MM.1S (cell line): ENCODE measurements around the gene CEBPE.

Source experiments
- DNase-seq: peaks from one replicate; pipeline ENCODE4 v3.0.0-alpha.2; 2015
- H2AFZ ChIP-seq: fragments of 300-600 bp; sonication (generic); 2 replicates; pipeline ENCODE4 v1.6.0; 2016; ENCODE audit warnings: antibody characterized with exemption, low read length
- H3F3A ChIP-seq: fragments of 300-600 bp; sonication (generic); 2 replicates; pipeline ENCODE4 v1.6.1; 2016; ENCODE audit warnings: mild to moderate bottlenecking, antibody characterized with exemption, low read length, moderate library complexity, mixed read lengths; ENCODE audit not compliant: insufficient read depth
- H3K27ac ChIP-seq: fragments of 300-600 bp; sonication (generic); 2 replicates; pipeline ENCODE4 v1.5.1; 2016; ENCODE audit warnings: mild to moderate bottlenecking, low read length
- H3K27me3 ChIP-seq: fragments of 300-600 bp; sonication (generic); replicated peaks from 2 replicates; pipeline ENCODE4 v1.6.0; 2016; ENCODE audit warnings: low read length; ENCODE audit not compliant: insufficient read depth
- H3K36me3 ChIP-seq: fragments of 300-600 bp; sonication (generic); replicated peaks from 2 replicates; pipeline ENCODE4 v1.6.1; 2016; ENCODE audit warnings: mild to moderate bottlenecking, low read length, mixed read lengths; ENCODE audit not compliant: insufficient read depth
- H3K4me1 ChIP-seq: fragments of 300-600 bp; sonication (generic); 2 replicates; pipeline ENCODE4 v1.6.1; 2016; ENCODE audit warnings: low read length, mixed read lengths
- H3K4me2 ChIP-seq: fragments of 300-600 bp; sonication (generic); 2 replicates; pipeline ENCODE4 v1.6.0; 2016; ENCODE audit warnings: low read depth, low read length
- H3K4me3 ChIP-seq: fragments of 300-600 bp; sonication (generic); 2 replicates; pipeline ENCODE4 v1.5.1; 2016; ENCODE audit warnings: low read length, mixed read lengths
- H3K79me2 ChIP-seq: fragments of 300-600 bp; sonication (generic); 2 replicates; pipeline ENCODE4 v1.6.1; 2016; ENCODE audit warnings: mixed run types, low read length, mixed read lengths
- H3K9ac ChIP-seq: fragments of 300-600 bp; sonication (generic); 2 replicates; pipeline ENCODE4 v1.6.1; 2016; ENCODE audit warnings: low read length, mixed read lengths
- H3K9me2 ChIP-seq: fragments of 300-600 bp; sonication (generic); replicated peaks from 2 replicates; pipeline ENCODE4 v1.6.1; 2016; ENCODE audit warnings: mild to moderate bottlenecking, low read length, mixed read lengths; ENCODE audit not compliant: insufficient read depth
- H3K9me3 ChIP-seq: fragments of 300-600 bp; sonication (generic); replicated peaks from 2 replicates; pipeline ENCODE4 v1.6.1; 2016; ENCODE audit warnings: mild to moderate bottlenecking, low read length, mixed read lengths; ENCODE audit not compliant: insufficient read depth
- H4K20me1 ChIP-seq: fragments of 300-600 bp; sonication (generic); 2 replicates; pipeline ENCODE4 v1.6.1; 2016; ENCODE audit warnings: mild to moderate bottlenecking, low read length, moderate library complexity, mixed read lengths; ENCODE audit not compliant: insufficient read depth
- CTCF ChIP-seq: fragments of 300-600 bp; sonication (generic); IDR thresholded peaks from 2 replicates; pipeline ENCODE4 v1.5.1; 2016; ENCODE audit warnings: antibody characterized with exemption, low read length, mixed read lengths
- EZH2 ChIP-seq: fragments of 300-600 bp; sonication (generic); optimal IDR thresholded peaks from 2 replicates; pipeline ENCODE3; 2017; ENCODE audit warnings: low read depth, mild to moderate bottlenecking, antibody characterized with exemption, low read length, mixed read lengths
- EZH2phosphoT487 ChIP-seq: fragments of 300-600 bp; sonication (generic); IDR thresholded peaks from 2 replicates; pipeline ENCODE4 v1.6.1; 2018; ENCODE audit warnings: antibody characterized with exemption, low read length

The CEBPE gene

GRCh38 chr14:23093104-23093503, 26.0 kb downstream of the CEBPE start:
- Histone ChIP-seq H3K4me2 (no peak overlapping the region), H3K27me3 (no peaks in the 10 kb centered on the region), H3F3A (no peaks in the 10 kb centered on the region), H3K79me2 (peaks cover 56% of the 10 kb centered on the region), H3K4me1 (no peaks in the 10 kb centered on the region), H4K20me1 (no peaks in the 10 kb centered on the region), H3K27ac (no peak overlapping the region), H3K36me3 (no peaks in the 10 kb centered on the region; the same call in 1 of the 2 replicates), H3K9me2 (no peaks in the 10 kb centered on the region), H3K4me3 (no peak overlapping the region), H3K9ac (no peak overlapping the region), H2AFZ (no peak overlapping the region), H3K9me3 (no peaks in the 10 kb centered on the region)
- DNase-seq: no peak
- no peak for TF ChIP-seq EZH2
- no peak for TF ChIP-seq CTCF
- no peak for TF ChIP-seq EZH2phosphoT487

- no peaks in the 10 kb centered on the region; the same call in 1 of the 2 replicates for H3K36me3 ChIP-seq
- H2AFZ ChIP-seq: no peak overlapping the region
- H3K9ac ChIP-seq: no peak overlapping the region
- no peaks in the 10 kb centered on the region for H3K9me3 ChIP-seq
- no peak overlapping the region for H3K4me2 ChIP-seq
- no peaks in the 10 kb centered on the region for H3K4me1 ChIP-seq
- H4K20me1 ChIP-seq: no peaks in the 10 kb centered on the region
- H3K4me3 ChIP-seq: no peak overlapping the region
- no peak for TF ChIP-seq EZH2phosphoT487
- no peak for TF ChIP-seq EZH2
- no peaks in the 10 kb centered on the region for H3K27me3 ChIP-seq
- H3K79me2 ChIP-seq: peaks cover 41% of the 10 kb centered on the region
- no peak for DNase-seq
- no peaks in the 10 kb centered on the region for H3F3A ChIP-seq
- no peak overlapping the region for H3K27ac ChIP-seq
- H3K9me2 ChIP-seq: no peaks in the 10 kb centered on the region
These were observed 27.5 kb downstream of the CEBPE start for GRCh38 chr14:23091294-23092225.

- Histone ChIP-seq H3K9me3 (no peaks in the 10 kb centered on the region), H3K27ac (no peak overlapping the region), H3K9ac (no peak overlapping the region), H3K36me3 (no peaks in the 10 kb centered on the region; the same call in 1 of the 2 replicates), H3K4me2 (no peak overlapping the region), H2AFZ (no peak overlapping the region), H3F3A (no peaks in the 10 kb centered on the region), H3K27me3 (no peaks in the 10 kb centered on the region), H3K4me3 (no peak overlapping the region), H4K20me1 (no peaks in the 10 kb centered on the region), H3K4me1 (no peaks in the 10 kb centered on the region), H3K9me2 (no peaks in the 10 kb centered on the region), H3K79me2 (peaks cover 35% of the 10 kb centered on the region)
- no peak for DNase-seq
- TF ChIP-seq EZH2phosphoT487: no peak
- no peak for TF ChIP-seq CTCF
- TF ChIP-seq EZH2: no peak
These were observed 28.8 kb downstream of the CEBPE start for GRCh38 chr14:23090254-23090636.
